Mucosa of descending colon (tissue), 3 donors: ENCODE measurements around the gene PTPRM. TPM values are rescaled to one million over a fixed set of nuclear protein-coding genes. Genes with fewer than 3 reads are reported as not detected.

Source experiments
- ATAC-seq: fragments of 200-7000 bp; cut with Tn5 transposase; one replicate; pipeline ENCODE4 v1.9.1; 2020; ENCODE audit warnings: mild to moderate bottlenecking, moderate library complexity
- DNase-seq, 3 donors: peaks; one replicate each; pipeline ENCODE4 v3.0.0-alpha.2; 2020
- H3K36me3 ChIP-seq: fragments of 200-600 bp; one replicate; pipeline ENCODE4 v1.8.0; 2021; ENCODE audit warnings: low read depth, mild to moderate bottlenecking
- H3K4me1 ChIP-seq: fragments of 200-600 bp; one replicate; pipeline ENCODE4 v1.8.0; 2021; ENCODE audit warnings: low read depth, mild to moderate bottlenecking
- H3K4me3 ChIP-seq: fragments of 200-600 bp; one replicate; pipeline ENCODE4 v1.8.0; 2021; ENCODE audit warnings: mild to moderate bottlenecking
- H3K9me3 ChIP-seq: fragments of 200-600 bp; one replicate; pipeline ENCODE4 v1.8.0; 2021; ENCODE audit warnings: mild to moderate bottlenecking
- intact Hi-C, 2 donors: fragments of 100-400 bp; cut with DNase I in 1 of 2; cut with micrococcal nuclease in 1 of 2; formaldehyde crosslinking; loops; one replicate each; pipeline versions ENCODE4 v1.11.0 to v1.11.1; 2022; cut with DNase I, micrococcal nuclease
- total RNA-seq, 3 donors: library from RNA; stranded (reverse); fragmentation: NEBNext Ultra II Directional in 2 of 3; extraction: Animal tissue kit (Norgen Biotek cat#: 25700) in 2 of 3; gene quantifications; one replicate each; pipeline versions ENCODE4 v1.2.1 to v1.2.4, GENCODE V29; 2021 to 2023
- TF ChIP-seq, protein P1 (sequence below): fragments of 200-600 bp; IDR thresholded peaks from one replicate; pipeline ENCODE4 v1.8.0; 2022; ENCODE audit warnings: antibody characterized with exemption, mild to moderate bottlenecking
- donor health status: DM: no; HTN: no; CAD: no; lungs with moderate emphysema.
- donor health status: DM: no; HTN: no; CAD: no.
- donor health status: DM: no; HTN: yes; CAD: no.

The PTPRM gene
- total RNA-seq, 3 donors from 2014 or later: 15.3 to 41.1 (median 19.6) TPM

DNA sequence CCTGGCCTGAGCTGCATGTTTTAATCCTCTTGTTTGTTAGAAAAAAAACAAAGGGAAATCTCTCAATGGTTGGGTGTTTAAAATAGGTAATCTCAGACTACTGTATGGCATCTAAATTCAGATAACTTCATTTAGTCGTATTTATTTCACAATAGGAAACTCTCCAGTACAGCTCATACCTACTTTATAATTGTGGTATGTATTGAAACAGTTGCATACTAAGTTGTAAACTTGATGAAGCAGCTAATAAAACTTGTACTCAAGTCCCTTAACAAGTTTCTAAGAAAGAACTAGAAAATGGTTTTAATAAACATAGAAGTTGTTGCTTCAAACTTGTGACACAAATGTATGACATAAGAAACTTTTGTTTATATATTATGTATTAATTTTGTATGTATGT is 334.5 kb downstream of the PTPRM start:
- Histone ChIP-seq H3K9me3 (no peaks in the 10 kb centered on the region), H3K4me3 (no peak overlapping the region), H3K36me3 (no peaks in the 10 kb centered on the region), H3K4me1 (no peaks in the 10 kb centered on the region)
- ATAC-seq (no peak), DNase-seq (no peak)
- intact Hi-C loops: no loop called here
- TF ChIP-seq, protein P1, sequence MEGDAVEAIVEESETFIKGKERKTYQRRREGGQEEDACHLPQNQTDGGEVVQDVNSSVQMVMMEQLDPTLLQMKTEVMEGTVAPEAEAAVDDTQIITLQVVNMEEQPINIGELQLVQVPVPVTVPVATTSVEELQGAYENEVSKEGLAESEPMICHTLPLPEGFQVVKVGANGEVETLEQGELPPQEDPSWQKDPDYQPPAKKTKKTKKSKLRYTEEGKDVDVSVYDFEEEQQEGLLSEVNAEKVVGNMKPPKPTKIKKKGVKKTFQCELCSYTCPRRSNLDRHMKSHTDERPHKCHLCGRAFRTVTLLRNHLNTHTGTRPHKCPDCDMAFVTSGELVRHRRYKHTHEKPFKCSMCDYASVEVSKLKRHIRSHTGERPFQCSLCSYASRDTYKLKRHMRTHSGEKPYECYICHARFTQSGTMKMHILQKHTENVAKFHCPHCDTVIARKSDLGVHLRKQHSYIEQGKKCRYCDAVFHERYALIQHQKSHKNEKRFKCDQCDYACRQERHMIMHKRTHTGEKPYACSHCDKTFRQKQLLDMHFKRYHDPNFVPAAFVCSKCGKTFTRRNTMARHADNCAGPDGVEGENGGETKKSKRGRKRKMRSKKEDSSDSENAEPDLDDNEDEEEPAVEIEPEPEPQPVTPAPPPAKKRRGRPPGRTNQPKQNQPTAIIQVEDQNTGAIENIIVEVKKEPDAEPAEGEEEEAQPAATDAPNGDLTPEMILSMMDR: no peak

DNA sequence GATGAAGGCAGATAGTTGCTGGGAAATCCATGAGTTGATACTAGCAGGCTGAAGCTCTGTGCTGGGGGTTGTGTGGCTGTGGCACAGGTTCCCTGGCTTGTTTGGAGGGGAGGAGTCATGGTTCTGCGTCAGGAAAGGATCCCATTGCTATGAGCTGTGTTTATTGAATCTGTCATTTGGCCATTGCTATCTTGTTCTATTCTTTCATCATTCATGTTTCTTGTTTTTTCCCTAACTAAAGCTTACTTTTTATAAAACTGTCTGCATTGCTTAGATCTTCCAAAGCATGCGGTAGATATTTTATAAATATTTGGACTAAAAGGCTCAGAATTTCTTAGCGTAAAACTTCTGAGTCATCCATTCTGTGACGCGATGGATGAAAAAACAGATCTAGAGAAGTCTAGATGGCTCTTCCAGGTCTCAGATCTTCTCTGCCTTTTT is 335.3 kb downstream of the PTPRM start:
- no peak overlapping the region for H3K4me3 ChIP-seq
- intact Hi-C loops: no loop called here
- peak; percentile 66 for ATAC-seq

DNA sequence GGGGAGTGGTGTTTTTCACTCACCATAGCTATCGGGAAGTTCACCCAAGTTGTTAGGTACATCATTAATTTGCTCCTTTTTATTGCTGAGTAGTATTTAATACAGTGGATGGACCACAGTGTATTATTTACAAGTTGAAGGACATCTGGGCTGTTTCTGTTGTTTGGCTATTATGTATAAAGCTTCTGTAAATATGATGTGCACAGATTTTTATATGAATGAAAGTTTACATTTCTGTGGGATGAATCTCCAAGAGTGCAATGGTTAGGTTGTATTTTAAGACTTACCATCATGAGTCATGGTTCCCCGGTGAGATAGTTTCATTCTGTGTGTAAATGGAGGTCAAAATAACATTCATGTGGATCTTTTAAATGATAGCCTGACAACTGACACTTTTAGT is 337.4 kb downstream of the PTPRM start:
- TF ChIP-seq, protein P1: no peak
- Histone ChIP-seq H3K9me3 (no peaks in the 10 kb centered on the region), H3K4me1 (no peaks in the 10 kb centered on the region), H3K36me3 (no peaks in the 10 kb centered on the region), H3K4me3 (no peak overlapping the region)
- intact Hi-C loops: no loop called here
- ATAC-seq (no peak), DNase-seq (no peak)

More for the DNA sequence above, 335.3 kb downstream of the PTPRM start:
- peak in 1 of 3 donors; percentile 23 for DNase-seq
- Histone ChIP-seq H3K4me1 (no peaks in the 10 kb centered on the region), H3K36me3 (no peaks in the 10 kb centered on the region), H3K9me3 (no peaks in the 10 kb centered on the region)
- TF ChIP-seq, protein P1: no peak

DNA sequence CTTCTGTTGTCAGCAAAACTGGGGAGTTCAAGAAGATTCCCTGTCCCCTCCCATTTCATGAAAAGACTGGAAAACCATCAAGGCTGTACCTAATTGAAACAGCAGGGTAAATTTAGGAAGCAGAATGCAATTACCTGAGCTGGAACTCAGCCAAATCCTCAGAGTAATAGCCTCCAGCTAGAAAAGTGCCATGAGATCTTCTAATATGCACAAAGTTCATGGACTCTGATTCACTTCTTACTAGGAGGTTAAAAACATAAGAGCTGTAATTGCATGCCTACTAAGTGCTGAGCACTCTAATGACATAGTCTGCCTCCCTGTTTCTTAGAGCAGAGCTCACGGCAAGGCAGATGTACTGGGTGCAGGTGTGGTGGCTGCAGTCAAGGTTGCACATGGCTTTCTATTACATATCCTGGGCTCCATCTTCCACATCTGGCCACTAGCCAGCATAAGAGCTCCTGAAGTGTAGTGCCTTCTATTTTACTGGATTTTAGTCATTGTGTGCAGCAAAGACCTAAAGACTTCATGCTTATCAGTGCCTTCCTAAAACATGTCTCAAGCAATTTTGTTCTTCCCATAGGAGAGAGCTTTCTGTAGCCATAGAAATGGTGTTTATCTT is 341.7 kb downstream of the PTPRM start:
- no peak for ATAC-seq
- no peak for DNase-seq
- TF ChIP-seq, protein P1: no peak
- intact Hi-C loops: no loop called here
- Histone ChIP-seq H3K4me1 (no peaks in the 10 kb centered on the region), H3K9me3 (no peaks in the 10 kb centered on the region), H3K4me3 (no peak overlapping the region), H3K36me3 (no peaks in the 10 kb centered on the region)

DNA sequence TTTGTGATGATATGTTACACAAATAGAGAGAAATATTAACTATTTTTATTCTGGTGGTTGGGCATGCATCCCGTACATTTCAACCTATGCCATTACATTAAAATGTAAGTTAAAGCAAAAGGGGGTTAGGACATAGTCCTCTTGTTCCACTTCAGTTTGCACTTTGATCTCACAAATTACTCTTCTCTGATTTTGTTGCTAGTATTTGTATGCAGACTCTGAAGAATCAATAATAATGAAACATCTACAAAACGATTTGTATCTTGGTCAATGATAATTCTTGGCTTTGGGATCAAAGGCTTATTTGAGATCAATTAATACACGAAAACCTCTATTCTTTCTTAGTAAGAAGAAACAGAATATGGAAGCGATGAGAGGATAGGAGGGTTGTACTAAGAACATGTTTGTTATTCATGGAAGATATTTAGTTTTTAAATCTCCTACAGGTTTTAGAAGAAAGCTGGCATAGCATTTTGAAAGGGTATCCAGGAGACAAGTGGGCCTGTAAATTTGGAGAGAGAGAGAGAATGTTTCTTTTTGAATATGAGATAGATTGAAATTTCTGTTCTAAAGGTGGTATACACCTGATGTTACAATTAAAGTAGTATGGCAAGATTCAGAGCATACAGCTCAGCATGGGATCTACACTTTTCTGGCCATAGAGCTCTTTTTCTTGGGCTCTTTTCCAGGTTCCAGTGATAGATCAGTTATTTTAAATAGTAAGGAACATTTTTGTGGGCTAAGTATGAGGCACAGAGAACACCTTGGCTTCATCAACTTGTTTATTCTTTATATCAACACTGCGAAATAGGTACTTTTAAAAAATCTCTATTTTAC is 347.9 kb downstream of the PTPRM start:
- TF ChIP-seq, protein P1: no peak
- no peaks in the 10 kb centered on the region for H3K4me1 ChIP-seq
- H3K4me3 ChIP-seq: no peak overlapping the region
- H3K9me3 ChIP-seq: no peaks in the 10 kb centered on the region
- intact Hi-C loops: no loop called here
- no peak for DNase-seq
- H3K36me3 ChIP-seq: no peaks in the 10 kb centered on the region
- ATAC-seq: no peak
